ENCODE results near the gene ZFYVE21.

The ZFYVE21 gene

DNA sequence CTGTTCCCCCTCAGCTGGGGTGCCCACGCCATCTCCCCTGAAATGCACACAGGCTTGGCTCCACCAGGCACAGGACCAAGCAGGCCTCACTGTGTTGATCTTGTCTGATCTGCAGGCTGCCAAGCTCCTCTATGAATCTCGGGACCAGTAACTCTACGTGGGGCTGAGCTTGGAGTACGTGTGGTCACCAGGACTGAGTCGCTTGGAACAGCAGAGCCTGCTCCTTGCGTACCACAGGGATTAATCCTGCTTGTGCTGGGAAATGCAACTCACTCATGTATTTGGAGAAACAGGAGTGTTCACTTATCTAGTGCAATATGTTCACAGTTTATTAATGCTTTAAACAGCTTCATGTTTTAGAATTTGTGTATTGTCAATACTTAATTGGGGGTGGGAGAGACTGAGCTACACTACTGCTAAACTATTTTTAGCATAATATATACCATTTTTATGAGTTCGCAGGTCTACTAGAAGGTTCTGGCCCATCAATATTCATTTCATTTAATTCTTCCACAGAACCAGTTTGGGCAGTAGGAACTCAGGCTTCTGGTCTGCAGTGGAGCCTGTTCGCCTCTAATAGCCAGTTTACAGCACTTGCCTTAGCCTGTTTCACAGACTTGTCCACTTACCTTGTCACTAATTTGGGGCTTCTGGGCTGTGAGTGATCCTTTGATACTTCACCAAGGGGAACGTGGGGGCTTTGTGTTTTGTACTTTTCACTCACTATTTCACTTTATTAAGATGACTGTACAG is 17.4 kb downstream of the ZFYVE21 start:
- in situ Hi-C loops (cut with MboI; ENCODE audit: low sequenced_read_pairs, unreplicated experiment), result no loop called here
- DNase-seq (ENCODE audit: low spot score), result no peak
- TF ChIP-seq CTCF (IDR thresholded peaks at IDR 0.05; ENCODE audit: borderline replicate concordance, control extremely low read depth, extremely low read depth, insufficient read depth, missing control alignments), result no peak

DNA sequence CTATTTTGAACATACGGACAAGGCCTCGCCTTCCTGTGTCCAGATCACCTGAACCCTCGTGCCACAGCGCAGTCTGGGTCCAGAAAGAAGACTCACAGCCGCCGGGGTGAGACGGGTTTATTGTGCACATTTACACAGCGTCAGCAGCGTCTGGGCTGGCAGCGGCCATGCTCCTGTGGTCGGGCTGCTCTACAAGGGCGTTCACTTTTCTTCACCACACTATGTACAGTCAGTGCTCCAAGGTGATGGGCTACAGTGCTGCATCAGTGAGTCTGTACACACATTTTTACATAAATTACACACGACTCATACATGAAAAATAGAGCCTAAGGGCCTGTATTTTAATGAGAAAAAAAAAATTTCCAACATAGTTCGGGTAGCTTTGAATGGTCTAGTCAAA is 18.0 kb downstream of the ZFYVE21 start:
- TF ChIP-seq CTCF (IDR thresholded peaks at IDR 0.05; ENCODE audit: borderline replicate concordance, control extremely low read depth, extremely low read depth, insufficient read depth, missing control alignments), result no peak
- in situ Hi-C loops (cut with MboI; ENCODE audit: low sequenced_read_pairs, unreplicated experiment), result no loop called here
- no peak for DNase-seq (ENCODE audit: low spot score)

DNA sequence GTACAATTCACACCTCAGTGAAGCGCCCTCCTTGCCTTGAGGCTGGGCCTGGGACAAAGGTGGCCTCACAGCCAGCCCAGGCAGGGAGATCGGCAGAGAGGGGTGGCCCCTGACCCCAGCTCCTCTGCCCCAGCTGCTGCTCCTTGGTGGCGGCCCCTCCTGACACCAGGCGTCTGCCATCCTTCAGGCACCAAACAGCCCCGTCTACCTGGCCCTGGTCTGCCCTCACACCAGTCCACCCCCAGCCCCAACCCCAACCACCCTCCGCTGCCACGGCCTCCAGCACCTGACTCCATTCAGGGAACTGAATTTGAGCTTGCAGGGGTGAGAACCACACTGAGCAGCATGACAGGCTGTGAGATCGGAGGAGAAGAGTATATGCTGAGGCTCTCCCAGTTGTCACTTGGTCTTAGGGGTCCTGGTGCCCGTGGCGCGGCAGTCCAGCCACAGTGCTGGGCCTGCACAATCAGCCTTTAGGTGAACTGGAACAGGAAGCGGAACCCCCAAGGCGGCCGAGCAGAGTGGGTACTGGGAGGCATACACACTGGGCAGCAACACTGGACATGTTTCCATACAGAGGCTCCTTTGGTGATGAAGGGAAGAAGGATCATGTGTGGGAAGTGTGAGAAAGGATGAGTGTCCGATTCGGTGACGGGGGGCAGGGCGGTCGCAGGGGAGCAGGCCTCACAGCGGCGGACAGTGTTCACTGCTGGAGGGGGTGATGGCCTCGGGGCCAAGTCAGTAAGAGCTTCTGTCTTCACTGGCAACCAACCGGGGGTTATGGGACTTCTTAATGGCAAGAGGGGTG is 18.7 kb downstream of the ZFYVE21 start:
- in situ Hi-C loops (cut with MboI; ENCODE audit: low sequenced_read_pairs, unreplicated experiment), result no loop called here
- DNase-seq (ENCODE audit: low spot score), result no peak
- TF ChIP-seq CTCF (IDR thresholded peaks at IDR 0.05; ENCODE audit: borderline replicate concordance, control extremely low read depth, extremely low read depth, insufficient read depth, missing control alignments), result no peak

GRCh38 chr14:103735022-103735421 is 19.4 kb downstream of the ZFYVE21 start:
- in situ Hi-C loops (cut with MboI; ENCODE audit: low sequenced_read_pairs, unreplicated experiment), result no loop called here
- no peak for TF ChIP-seq CTCF (IDR thresholded peaks at IDR 0.05; ENCODE audit: borderline replicate concordance, control extremely low read depth, extremely low read depth, insufficient read depth, missing control alignments)
- no peak for DNase-seq (ENCODE audit: low spot score)

GRCh38 chr14:103735439-103735814 is 19.8 kb downstream of the ZFYVE21 start:
- TF ChIP-seq CTCF (IDR thresholded peaks at IDR 0.05; ENCODE audit: borderline replicate concordance, control extremely low read depth, extremely low read depth, insufficient read depth, missing control alignments), result no peak
- DNase-seq (ENCODE audit: low spot score), result no peak

DNA sequence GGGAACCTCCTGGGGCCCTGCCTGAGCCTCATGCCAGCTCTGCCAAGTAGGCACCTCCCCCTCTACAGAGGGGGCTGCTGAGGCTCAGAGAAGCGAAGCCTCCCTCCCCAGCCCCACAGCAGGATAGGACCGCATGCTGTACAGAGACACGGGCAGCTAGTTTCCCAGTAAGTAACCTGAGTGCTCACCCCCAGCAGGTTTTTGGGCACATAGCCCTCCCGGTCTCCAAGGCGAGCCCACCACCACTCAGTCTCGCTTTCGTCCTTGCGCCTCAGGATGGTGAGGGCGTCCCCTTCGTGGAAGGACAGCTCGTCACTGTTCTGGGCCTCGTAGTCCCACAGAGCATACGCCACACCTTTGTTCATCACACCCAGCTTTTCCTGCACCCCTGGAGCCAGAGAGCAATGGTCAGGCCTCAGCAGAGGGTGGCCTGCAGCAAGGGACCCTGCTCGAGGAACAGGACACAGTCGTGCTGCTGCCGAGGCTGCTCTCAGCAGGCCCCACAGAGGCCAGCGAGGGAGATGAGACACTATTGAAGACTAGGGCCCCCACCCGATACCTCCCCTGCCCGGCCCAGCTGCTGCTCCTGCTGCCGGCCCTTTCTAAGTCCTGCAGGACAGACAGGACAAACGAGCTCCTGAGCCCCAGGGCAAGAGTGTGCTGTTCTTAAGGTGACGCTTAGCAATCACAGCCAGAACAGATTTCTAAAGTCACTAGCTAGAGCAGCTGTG is 20.4 kb downstream of the ZFYVE21 start:
- no peak for TF ChIP-seq CTCF (IDR thresholded peaks at IDR 0.05; ENCODE audit: borderline replicate concordance, control extremely low read depth, extremely low read depth, insufficient read depth, missing control alignments)
- no peak for DNase-seq (ENCODE audit: low spot score)
- in situ Hi-C loops (cut with MboI; ENCODE audit: low sequenced_read_pairs, unreplicated experiment), result no loop called here

More at GRCh38 chr14:103735439-103735814, 19.8 kb downstream of the ZFYVE21 start:
- in situ Hi-C loops (cut with MboI; ENCODE audit: low sequenced_read_pairs, unreplicated experiment), result no loop called here
